Measurements from ENCODE around the gene TBC1D3B.

GRCh38 chr17:36117505-36118382, 58.7 kb downstream of the TBC1D3B start:
- TF ChIP-seq CTCF (IDR thresholded peaks at IDR 0.05) (no peak), POLR2AphosphoS5 (IDR thresholded peaks at IDR 0.05; ENCODE audit: low read depth, low read length) (no peak), SIN3A (IDR thresholded peaks at IDR 0.05; ENCODE audit: borderline replicate concordance, insufficient read depth, low read depth, low read length) (no peak), TCF7L2 (IDR thresholded peaks at IDR 0.05; ENCODE audit: low read depth, low read length) (no peak)
- TF ChIP-seq, protein P1, sequence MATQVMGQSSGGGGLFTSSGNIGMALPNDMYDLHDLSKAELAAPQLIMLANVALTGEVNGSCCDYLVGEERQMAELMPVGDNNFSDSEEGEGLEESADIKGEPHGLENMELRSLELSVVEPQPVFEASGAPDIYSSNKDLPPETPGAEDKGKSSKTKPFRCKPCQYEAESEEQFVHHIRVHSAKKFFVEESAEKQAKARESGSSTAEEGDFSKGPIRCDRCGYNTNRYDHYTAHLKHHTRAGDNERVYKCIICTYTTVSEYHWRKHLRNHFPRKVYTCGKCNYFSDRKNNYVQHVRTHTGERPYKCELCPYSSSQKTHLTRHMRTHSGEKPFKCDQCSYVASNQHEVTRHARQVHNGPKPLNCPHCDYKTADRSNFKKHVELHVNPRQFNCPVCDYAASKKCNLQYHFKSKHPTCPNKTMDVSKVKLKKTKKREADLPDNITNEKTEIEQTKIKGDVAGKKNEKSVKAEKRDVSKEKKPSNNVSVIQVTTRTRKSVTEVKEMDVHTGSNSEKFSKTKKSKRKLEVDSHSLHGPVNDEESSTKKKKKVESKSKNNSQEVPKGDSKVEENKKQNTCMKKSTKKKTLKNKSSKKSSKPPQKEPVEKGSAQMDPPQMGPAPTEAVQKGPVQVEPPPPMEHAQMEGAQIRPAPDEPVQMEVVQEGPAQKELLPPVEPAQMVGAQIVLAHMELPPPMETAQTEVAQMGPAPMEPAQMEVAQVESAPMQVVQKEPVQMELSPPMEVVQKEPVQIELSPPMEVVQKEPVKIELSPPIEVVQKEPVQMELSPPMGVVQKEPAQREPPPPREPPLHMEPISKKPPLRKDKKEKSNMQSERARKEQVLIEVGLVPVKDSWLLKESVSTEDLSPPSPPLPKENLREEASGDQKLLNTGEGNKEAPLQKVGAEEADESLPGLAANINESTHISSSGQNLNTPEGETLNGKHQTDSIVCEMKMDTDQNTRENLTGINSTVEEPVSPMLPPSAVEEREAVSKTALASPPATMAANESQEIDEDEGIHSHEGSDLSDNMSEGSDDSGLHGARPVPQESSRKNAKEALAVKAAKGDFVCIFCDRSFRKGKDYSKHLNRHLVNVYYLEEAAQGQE (IDR thresholded peaks at IDR 0.05; ENCODE audit: insufficient read depth in 1 of 2, low read depth in 2 of 2, low read length in 1 of 2): no peak

All from Panc1 (cell line).